ENCODE results near the gene TBC1D8. TPM values are rescaled to one million over a fixed set of nuclear protein-coding genes. Genes with fewer than 3 reads are reported as not detected.

Gene TBC1D8
- total and polyA plus RNA-seq, 2 of the 13 experiments (the other 11 are each of a cell fraction or from before 2014, with no cell fraction given): 45.1 to 95.4 TPM

DNA sequence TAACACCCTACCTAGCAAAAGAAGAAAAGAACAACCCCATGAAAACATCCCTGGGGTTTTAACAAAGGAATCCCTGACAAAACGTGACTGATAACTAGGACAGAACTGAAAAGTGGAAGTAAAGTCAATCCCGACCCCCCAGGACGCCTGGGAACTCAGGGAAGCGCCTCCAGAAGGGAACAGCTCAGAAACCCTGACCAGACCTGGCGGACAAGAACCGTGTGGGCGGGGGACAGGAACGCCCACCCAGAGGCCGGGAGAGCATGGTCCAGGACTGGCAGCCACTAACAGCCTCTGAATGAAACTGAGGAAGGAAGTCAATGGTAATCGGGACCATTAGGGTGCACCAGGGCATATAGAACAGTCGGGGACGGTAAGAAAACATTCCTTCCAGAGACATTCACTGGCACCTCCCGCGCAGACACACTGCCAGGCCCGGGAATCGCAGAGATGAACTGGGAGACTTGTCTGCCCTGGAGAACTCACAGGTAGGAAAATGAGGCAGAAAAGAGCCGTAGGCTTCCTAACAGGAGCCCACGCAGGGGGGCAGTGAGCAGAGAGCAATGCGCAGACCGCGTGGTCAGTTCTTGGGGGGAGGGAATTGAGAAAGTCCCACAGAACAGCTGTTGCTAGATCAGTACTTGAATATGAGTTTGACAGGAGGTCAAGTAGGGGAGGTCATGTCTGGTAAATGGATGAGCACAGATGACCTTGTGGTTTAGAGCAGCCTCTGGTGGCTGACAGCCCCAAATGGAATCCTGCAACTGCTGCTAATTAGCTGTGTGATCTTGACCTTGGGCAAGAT lies 1.3 kb upstream of the TBC1D8 start (continued):
- TF ChIP-seq ZBTB37 (CRISPR knock-in tag; IDR thresholded peaks at IDR 0.05): no peak
- no peak for TF ChIP-seq TCF12 (IDR thresholded peaks at IDR 0.05)
- no peak; the same call in 1 of the 2 replicates for TF ChIP-seq TCF12 (CRISPR knock-in tag; IDR thresholded peaks at IDR 0.05)
- 0 out of 2 replicates have a peak, but pooled peaks have one; percentile 51 for TF ChIP-seq ZNF776 (CRISPR knock-in tag; IDR thresholded peaks at IDR 0.05)
- no peak for TF ChIP-seq RORA (CRISPR knock-in tag; IDR thresholded peaks at IDR 0.05)
- TF ChIP-seq, protein P1, sequence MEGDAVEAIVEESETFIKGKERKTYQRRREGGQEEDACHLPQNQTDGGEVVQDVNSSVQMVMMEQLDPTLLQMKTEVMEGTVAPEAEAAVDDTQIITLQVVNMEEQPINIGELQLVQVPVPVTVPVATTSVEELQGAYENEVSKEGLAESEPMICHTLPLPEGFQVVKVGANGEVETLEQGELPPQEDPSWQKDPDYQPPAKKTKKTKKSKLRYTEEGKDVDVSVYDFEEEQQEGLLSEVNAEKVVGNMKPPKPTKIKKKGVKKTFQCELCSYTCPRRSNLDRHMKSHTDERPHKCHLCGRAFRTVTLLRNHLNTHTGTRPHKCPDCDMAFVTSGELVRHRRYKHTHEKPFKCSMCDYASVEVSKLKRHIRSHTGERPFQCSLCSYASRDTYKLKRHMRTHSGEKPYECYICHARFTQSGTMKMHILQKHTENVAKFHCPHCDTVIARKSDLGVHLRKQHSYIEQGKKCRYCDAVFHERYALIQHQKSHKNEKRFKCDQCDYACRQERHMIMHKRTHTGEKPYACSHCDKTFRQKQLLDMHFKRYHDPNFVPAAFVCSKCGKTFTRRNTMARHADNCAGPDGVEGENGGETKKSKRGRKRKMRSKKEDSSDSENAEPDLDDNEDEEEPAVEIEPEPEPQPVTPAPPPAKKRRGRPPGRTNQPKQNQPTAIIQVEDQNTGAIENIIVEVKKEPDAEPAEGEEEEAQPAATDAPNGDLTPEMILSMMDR (CRISPR knock-in tag; IDR thresholded peaks at IDR 0.05): peak; percentile 98
- TF ChIP-seq KDM2A (CRISPR knock-in tag; IDR thresholded peaks at IDR 0.05; ENCODE audit: borderline replicate concordance, low read depth): peak; percentile 32; the same call in 1 of the 2 replicates
- no peak for TF ChIP-seq POLR2AphosphoS5 (IDR thresholded peaks at IDR 0.05; ENCODE audit: low read depth, low read length)
- 0 out of 4 replicates have a peak, but pooled peaks of 1 of the 2 experiments have one; percentile 7 for TF ChIP-seq EP300 (IDR thresholded peaks at IDR 0.05; ENCODE audit: low read depth in 2 of 2, low read length in 2 of 2)
- no peak for TF ChIP-seq EP300 (CRISPR knock-in tag; IDR thresholded peaks at IDR 0.05; ENCODE audit: borderline replicate concordance)
- TF ChIP-seq POGZ (CRISPR knock-in tag; IDR thresholded peaks at IDR 0.05): 0 out of 2 replicates have a peak, but pooled peaks have one; percentile 16
- TF ChIP-seq ARNT2 (CRISPR knock-in tag; IDR thresholded peaks at IDR 0.05; ENCODE audit: low read depth): no peak
- TF ChIP-seq PATZ1 (CRISPR knock-in tag; IDR thresholded peaks at IDR 0.05): peak; percentile 34; the same call in 1 of the 2 replicates
- peak; percentile 63; the same call in 1 of the 2 replicates for TF ChIP-seq ERF (CRISPR knock-in tag; IDR thresholded peaks at IDR 0.05)
- TF ChIP-seq ZNF207 (IDR thresholded peaks at IDR 0.05; ENCODE audit: borderline replicate concordance): no peak
- peak; percentile 55; the same call in 1 of the 2 replicates for TF ChIP-seq ZNF777 (CRISPR knock-in tag; IDR thresholded peaks at IDR 0.05)
- TF ChIP-seq, protein P2, sequence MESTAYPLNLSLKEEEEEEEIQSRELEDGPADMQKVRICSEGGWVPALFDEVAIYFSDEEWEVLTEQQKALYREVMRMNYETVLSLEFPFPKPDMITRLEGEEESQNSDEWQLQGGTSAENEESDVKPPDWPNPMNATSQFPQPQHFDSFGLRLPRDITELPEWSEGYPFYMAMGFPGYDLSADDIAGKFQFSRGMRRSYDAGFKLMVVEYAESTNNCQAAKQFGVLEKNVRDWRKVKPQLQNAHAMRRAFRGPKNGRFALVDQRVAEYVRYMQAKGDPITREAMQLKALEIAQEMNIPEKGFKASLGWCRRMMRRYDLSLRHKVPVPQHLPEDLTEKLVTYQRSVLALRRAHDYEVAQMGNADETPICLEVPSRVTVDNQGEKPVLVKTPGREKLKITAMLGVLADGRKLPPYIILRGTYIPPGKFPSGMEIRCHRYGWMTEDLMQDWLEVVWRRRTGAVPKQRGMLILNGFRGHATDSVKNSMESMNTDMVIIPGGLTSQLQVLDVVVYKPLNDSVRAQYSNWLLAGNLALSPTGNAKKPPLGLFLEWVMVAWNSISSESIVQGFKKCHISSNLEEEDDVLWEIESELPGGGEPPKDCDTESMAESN (CRISPR knock-in tag; conservative IDR thresholded peaks at IDR 0.05): 0 out of 2 replicates have a peak, but pooled peaks have one; percentile 35
- TF ChIP-seq ZNF557 (CRISPR knock-in tag; IDR thresholded peaks at IDR 0.05): no peak
- TF ChIP-seq, protein P3, sequence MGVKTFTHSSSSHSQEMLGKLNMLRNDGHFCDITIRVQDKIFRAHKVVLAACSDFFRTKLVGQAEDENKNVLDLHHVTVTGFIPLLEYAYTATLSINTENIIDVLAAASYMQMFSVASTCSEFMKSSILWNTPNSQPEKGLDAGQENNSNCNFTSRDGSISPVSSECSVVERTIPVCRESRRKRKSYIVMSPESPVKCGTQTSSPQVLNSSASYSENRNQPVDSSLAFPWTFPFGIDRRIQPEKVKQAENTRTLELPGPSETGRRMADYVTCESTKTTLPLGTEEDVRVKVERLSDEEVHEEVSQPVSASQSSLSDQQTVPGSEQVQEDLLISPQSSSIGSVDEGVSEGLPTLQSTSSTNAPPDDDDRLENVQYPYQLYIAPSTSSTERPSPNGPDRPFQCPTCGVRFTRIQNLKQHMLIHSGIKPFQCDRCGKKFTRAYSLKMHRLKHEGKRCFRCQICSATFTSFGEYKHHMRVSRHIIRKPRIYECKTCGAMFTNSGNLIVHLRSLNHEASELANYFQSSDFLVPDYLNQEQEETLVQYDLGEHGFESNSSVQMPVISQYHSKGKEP (CRISPR knock-in tag; IDR thresholded peaks at IDR 0.05): no peak
- 0 out of 2 replicates have a peak, but pooled peaks have one; percentile 67 for TF ChIP-seq GTF3A (CRISPR knock-in tag; conservative IDR thresholded peaks at IDR 0.05)

Data from HepG2 (cell line).